NCI-H146 (cell line): ENCODE data around the gene DNAH1.
A peak's percentile ranks its signal among the peaks of the same experiment; 100 is the strongest.
"Not testable (repeated sequence)": the region's sequence is repeated elsewhere in the genome, so short reads cannot be mapped to it uniquely, and the experiment has no call there.

ENCODE experiments used
- DNase-seq: peaks from one replicate; lab custom pipeline; 2025; lab: John Stamatoyannopoulos, UW

Gene DNAH1

DNA sequence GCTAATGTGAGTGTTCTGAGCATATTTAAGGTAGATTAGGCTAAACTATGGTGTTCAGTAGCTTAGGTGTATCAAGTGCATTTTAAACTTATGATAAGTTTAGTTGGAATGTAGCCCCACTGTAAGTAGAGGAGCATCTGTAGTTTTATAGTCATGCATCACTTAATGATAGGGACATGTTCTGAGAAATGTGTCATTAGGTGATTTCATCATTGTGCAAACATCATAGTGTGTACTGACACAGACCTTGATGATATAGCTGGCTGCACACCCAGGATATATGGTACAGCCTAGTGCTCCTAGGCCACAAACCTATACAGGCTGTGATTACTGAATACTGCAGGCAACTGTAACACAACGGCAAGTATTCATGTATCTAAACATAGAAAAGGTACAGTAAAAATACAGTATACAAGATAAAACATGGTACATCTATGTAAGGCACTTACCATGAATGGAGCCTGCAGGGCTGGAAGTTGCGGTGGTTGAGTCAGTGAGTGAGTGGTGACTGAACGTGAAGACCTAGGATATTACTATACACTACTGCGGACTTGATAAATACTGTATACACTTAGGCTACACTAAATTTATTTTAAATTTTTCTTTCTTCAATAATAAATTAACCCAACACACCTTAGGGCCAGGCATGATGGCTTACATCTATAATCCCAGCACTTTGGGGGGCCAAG is 17.9 kb downstream of the DNAH1 start:
- peak; percentile 33 for DNase-seq

DNA sequence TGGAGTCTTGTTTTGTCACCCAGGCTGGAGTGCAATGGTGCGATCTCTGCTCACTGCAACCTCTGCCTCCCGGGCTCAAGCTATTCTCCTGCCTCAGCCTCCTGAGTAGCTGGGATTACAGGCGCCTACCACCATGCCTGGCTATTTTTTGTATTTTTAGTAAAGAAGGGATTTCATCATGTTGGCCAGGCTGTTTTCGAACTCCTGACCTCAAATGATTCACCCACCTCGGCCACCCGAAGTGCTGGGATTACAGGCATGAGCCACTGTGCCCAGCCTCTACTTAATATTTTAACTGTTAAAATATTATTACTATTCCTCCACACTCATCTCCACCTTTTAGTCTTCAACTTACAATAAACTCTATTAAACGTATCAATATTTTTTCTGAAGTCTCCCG is 22.0 kb downstream of the DNAH1 start:
- not testable (repeated sequence) for DNase-seq

DNA sequence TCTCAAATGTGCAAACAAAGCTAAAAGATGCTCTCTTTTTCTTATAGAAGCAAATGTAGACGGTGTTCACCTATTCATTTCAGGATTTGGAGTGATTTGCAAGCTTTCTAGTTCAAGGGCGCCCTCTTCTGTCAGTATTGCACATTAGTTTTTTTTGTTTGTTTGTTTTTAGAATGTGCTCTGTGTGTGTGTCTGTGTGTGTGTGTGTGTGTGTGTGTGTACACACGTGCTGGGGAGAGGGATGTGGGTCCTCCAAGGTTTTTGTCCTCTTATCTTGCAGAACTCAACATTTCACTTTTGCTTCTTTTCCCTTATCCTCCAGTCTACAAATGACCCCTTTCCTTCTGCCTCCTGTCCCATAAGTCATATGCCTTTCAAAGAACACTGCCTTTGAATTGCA is 23.5 kb downstream of the DNAH1 start:
- peak; percentile 64 for DNase-seq

DNA sequence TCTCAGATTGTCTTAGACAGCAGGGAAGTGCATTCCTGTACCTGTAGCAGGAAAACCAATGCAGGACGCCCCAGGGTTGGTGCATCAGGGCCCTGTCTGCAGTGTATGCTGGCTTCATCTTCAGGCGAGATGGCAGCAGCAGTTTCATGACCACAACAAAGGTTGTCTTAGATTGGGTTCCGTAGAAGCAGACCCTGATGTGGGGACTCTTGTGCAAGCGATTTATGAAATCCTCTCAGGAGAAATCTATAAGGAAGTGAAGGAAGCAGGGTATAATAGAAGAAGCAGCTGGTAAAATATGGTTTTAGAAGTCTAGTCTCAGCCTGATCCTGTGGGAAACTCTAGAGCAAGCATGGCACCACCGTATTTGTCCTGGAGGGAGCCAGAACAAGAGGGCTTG is 25.0 kb downstream of the DNAH1 start:
- no peak for DNase-seq

DNA sequence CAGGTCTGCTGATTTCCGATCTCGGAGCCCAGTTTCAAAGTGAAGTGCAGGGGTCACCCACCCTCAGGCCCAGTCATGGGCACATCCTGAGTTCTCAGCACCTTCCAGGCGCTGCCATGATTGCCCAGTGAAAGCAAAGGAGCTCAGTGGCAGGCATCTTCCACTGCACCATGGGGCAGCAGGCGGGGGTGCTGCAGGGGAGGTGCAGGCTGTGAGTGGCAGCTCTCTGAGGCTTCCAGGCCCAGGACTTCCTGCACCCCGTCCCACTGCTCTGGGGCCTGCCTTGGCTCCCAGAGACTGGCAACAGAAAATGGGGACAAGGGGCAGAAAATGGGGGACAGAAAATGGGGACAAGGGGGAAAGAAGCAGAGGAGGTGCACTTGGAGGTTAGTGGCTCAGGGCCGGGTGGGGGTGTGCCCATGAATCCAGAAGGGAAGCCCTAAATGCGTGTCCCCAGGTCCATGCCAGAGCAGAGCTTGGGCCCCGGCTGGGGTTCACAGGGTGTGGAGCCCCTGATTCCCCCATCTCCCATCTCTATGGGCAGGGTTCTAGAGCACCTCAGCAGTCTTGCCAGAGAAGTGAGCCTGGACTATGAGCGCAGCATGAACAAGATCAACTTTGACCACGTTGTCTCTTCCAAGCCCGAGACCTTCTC is 28.0 kb downstream of the DNAH1 start:
- DNase-seq: no peak

DNA sequence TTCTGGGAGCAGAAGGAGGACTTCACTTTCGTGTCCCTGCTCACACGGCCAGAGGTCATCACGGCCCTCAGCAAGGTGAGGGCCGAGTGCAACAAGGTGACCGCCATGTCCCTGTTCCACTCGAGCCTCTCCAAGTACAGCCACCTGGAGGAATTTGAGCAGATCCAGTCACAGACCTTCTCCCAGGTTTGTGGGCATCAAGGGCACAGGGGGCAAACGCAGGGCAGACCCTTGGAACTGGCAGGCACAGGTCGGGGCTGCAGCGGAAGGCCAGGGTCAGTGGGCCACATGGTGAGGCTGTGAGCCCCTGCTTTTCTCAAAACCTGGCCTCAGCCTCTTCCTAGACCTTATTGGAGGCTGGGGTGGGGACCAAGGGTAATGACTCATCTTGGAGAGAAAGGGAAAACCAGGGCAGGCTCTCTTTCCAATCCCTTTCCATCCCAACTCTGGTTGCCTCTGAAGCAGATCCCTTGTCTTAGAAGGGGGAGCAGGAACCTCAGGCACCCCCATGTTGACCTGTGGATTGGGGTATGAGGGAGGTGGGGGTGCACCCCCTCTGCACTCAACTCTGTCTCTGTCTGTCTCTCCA is 29.5 kb downstream of the DNAH1 start:
- no peak for DNase-seq

DNA sequence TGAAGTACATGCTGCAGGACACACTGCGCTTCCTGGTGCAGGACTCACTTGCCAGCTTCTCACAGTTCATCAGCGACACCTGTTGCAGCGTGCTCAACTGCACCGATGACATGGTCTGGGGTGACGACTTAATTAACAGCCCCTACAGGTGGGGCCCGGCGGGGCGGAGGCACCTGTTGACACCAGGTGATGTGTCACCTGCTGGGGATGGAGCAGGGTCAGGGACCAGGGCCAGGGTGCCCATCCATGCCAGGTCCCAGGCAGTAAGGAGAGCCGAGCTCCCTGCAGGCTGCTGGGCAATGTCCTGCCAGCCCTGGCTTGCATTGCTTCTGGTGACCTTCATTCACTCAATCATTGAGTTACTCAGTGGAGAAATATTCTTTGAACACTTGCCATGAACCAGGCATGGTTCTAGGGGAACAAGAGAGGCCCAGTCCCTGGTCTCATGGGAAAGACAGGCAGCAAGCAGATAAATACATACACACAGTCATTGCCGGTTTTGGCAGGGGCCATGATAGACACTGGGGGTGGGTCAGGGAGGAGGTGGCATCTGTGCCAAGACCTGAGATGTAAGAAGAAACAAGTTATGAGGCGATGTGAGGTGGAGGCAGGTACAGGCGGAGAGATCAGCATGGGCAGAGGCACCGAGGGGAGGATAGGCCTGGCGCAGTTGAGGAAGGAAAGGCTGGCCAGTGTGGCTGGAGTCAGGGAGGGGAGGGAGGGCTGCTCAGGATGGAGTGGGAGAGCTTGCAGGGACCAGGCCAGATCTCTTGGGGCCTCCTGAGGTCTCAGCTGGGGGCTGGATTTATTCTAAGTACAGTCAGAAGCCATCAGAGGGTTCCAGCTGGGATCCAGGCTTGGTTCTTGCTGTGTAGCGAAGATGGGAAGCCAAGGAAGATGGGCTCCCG is 30.8 kb downstream of the DNAH1 start:
- DNase-seq: no peak

DNA sequence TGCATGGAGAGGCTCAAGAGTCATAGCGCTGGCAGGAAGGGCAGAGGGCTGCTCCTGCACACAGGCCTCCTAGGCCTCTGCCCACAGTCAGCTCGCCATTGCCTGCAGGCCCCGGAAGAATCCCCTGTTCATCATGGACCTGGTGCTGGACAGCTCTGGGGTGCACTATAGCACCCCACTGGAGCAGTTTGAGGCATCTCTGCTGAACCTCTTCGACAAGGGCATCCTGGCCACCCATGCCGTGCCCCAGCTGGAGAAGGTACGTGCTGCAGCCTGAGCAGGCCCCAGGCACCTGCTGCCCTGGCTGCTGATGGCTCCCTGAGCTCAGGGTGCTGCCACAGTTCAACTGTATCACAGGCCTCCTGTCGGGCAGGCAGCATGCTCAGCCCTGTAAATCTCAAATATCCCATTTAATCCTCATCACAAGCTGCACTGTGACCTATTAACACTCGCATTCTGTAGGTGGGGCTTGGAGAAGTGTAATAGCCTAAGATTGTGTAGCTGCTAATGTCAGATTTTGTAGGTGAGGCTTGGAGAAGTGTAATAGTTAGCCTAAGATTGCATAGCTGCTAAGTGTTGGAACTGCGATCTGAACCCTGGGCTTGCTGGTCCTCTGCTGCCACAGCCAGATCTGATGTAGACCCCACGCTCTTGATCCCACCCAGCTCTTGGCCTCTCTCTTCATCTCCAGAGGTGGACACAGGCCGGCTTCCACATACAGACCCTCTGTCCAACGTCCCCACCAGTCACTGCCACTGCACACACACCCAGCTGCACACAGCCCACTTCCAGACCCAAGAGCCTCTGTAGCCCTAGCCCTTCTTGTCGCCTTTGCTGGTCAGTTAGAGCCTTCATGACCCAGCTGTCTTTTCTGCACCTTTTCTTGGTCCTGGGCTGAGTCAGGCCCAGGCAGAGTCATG is 31.9 kb downstream of the DNAH1 start:
- DNase-seq: no peak

DNA sequence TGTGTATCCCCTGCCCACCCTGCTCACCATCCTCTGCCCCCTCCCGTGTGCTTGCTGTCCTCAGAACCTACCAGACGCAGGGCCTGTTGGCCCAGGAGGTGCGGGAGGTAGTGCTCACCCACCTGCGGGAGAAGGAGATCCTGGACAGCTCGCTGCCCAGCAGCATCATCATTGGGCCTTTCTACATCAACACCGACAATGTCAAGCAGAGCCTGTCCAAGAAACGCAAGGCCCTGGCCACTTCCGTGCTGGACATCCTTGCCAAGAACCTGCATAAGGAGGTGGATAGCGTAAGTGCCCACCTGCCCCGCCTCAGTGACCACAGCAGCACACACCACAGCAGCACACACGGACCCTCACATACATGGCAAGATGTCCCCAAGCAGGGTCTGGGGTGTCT is 33.0 kb downstream of the DNAH1 start:
- DNase-seq: no peak

DNA sequence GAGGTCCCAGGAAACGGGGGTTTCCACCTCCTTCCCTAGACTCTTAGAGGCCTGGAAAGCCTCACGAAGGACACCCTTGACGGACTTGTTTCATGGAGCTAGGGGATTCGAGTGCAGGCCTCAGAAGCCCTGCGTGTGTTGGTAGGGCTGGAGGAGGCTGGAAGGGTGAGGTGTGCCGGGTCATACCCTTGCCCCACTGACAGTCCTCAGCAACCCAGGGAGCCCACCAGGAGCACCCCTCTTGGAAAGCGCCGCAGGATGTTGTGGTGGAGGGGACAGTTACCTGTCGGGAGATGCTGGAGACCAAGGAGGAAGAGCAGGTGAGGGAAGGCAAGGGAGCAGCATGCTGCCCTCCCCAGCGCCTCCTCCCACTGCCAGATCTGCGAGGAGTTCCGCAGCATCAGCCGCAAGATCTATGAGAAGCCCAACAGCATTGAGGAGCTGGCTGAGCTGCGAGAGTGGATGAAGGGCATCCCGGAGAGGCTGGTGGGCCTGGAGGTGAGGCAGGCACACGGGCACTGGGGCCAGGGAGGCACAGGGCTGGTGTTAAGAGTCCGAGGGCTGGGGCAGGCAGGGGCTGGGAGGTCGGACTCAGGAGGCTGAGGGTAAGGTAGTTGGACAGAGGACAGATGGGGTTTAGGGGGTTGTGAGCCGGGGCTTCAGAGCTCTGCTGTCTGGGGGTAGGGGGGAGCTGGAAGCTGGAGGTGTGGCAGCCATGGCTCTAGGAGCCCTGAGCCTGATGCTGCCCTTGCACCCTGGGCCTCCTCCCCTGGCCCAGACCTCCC is 33.7 kb downstream of the DNAH1 start:
- DNase-seq: no peak

DNA sequence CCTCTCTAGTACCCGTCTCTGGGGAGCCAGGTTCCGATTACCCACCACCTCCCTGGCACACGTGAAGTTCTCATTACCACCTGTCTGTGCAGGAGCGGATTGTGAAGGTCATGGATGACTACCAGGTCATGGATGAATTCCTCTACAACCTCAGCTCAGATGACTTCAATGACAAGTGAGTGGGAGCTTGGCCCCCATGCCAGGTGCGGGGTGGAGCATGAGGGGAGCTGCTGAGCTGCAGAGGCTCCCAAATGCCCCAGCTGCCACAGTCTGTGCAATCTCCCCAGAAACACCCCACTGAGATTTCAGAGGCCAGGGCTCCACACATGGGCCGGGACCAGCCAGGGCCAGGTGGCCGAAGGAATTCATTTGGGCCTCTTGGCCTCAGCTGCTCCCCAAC is 34.3 kb downstream of the DNAH1 start:
- DNase-seq: no peak

DNA sequence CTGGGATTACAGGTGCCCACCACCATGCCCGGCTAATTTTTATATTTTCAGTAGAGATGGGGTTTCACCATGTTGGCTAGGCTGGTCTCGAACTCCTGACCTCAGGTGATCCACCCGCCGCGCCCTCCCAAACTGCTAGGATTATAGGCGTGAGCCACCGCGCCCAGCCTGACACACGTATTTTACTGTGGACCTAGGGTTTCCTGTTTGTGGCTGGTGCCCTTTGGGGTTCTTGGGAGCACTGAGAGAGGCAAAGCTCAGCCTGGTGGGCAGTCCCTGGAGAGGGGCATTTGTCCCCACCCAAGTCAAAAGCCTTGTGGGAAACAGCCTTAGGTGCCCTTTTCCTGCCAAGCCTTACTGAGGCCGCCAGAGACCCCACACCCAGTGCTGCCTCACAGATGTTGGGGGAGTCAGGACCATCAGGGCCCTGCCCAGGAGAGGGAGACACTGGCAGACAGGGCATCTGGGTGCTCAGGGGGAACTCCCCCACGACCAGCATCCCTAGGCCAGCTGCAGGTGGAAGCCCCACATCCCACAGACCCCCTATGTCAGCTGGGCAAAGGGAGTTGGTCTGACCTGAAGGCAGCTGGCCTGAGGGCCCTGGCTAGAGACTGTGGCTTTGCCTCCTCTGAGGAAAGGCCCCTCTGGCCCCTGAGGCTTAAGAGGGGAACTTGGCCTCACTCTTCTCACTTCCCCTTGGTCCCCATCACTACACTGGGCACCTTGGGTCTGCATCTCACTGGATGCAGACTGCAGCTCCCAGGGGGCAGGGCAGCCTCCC is 35.1 kb downstream of the DNAH1 start:
- no peak for DNase-seq

DNA sequence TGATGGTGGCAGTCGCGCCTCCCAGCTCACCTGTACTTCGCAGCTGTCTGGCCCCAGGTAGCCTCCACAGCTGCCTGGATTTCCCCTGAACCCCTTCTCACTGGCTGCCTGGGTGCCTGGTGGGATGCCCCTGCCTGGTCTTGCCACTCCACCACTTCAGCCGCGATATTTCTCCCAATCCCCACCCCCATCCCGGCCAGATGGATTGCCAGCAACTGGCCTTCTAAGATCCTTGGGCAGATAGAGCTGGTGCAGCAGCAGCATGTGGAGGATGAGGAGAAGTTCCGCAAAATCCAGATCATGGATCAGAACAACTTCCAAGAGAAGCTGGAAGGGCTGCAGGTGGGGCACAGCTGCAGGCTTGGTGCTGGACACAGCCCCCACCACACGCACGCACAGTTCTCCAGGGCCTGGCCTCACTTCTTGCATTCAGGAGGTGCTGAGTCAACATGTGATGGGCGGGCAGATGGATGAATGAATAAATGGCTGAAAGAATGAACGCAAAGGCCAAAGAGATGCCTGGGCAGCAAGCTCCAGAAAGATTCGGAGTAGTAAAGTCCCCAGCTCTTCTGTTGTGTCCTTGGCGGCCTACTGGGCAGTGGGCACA is 35.7 kb downstream of the DNAH1 start:
- DNase-seq: no peak

DNA sequence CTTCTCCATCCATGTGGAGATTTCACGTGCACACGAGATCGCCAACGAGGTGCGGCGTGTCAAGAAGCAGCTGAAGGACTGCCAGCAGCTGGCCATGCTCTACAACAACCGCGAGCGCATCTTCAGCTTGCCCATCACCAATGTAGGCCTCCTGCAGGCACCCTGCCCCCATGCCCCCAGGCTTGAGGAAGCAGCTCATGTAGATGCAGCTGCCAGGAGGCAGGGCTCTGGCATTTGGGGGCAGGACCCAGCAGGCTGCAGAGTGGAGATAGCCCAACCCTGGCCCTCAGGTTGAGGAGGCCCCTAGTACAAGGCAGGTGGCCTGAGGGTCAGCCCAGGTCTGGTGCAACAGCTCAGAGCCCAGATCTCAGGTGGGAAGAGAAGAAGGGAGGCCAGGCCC is 36.4 kb downstream of the DNAH1 start:
- peak; percentile 43 for DNase-seq

DNA sequence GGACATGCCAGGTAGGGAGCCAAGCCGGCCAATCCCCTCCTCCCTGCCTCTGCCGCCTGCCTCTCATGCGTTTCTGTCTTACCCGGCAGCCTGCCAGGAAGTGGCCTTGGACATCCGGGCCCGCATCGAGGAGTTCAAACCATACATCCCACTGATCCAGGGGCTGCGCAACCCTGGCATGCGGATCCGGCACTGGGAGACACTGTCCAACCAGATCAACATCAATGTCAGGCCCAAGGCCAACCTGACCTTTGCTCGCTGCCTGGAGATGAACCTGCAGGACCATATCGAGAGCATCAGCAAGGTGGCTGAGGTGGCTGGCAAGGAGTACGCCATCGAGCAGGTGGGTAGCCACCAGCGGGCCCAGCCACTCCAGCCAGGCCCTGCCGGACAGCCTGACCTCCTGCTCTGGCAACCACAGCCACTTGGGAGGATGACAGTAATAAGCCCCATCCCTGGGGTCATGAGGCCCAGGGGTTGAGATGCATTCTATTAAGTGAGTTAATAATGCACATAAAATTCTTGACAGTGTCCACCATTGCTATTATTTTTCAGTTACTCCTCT is 37.3 kb downstream of the DNAH1 start:
- no peak for DNase-seq

DNA sequence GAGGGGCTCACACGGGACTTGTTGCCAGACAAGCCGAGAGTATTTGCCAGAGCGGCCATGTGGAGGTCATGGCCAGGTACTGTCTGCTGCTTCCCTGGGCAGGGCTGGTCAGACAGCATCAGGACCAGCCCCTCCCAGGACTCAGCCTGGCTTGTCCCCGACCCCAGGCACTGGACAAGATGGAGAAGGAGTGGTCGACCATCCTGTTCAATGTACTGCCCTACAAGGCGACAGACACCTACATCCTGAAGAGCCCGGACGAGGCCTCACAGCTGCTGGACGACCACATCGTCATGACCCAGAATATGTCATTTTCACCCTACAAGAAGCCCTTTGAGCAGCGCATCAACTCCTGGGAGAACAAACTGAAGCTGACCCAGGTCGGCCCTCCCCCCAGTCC is 38.6 kb downstream of the DNAH1 start:
- no peak for DNase-seq

DNA sequence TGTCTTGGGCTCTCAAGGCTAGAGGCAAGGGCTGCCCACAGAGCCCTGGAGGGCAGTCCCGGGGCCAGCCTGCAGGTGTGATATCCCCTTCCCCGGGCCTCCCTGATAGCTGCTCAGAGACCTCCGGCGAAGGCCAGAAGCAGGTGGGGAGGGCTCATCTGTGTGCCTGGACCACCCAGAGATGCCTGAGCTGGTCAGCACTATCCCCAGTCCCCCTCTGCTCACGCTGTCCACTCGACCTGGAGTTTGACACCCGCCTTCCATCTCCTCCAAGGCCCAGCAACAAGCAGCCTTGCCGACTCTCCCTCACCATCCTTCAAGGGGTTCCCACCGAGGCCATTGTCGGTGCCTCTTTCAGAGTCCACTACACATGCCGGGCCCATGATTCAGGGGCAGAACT is 39.4 kb downstream of the DNAH1 start:
- DNase-seq: no peak

DNA sequence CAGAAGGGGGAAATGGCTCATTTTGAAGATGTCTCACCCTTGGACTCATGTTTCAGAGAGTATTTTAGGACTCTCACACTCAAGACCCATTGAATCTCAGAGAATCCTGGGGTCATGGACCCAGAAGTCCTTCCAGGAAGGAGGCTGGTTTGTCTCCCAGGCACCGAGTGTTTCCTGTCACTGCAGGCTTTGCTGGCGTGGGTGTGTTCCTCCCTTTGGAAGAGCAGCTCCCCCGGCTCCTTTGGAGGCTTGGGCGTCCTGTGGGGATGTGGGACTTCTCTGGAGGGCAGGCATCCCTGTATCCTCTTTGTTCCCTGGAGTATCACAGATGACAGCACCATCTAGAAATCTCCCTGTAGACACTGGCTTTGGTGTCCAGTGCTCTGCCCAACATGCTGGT is 40.0 kb downstream of the DNAH1 start:
- DNase-seq: no peak
